HepG2 (cell line): Measurements from ENCODE around the gene PALM3. TPM values are rescaled to one million over a fixed set of nuclear protein-coding genes. Genes with fewer than 3 reads are reported as not detected.

Source experiments
- CREB3 ChIP-seq: sonication (generic); formaldehyde crosslinking; IDR thresholded peaks from 2 replicates; pipeline ENCODE4 v1.5.0; 2020; ENCODE audit warnings: missing genetic modification reagents
- GATAD1 ChIP-seq: IDR thresholded peaks from 2 replicates; pipeline ENCODE4 v1.6.1; 2016; ENCODE audit warnings: missing genetic modification reagents, missing compliant biosample characterization
- GATAD2A ChIP-seq: IDR thresholded peaks from 2 replicates; pipeline ENCODE4 v1.6.1; 2016
- HHEX ChIP-seq: IDR thresholded peaks from 2 replicates; pipeline ENCODE4 v1.6.1; 2016; ENCODE audit warnings: control low read depth
- HMGXB4 ChIP-seq, 2 experiments: sonication (generic) in 1 of 2; formaldehyde crosslinking in 1 of 2; IDR thresholded peaks; 2 replicates each; pipeline versions ENCODE4 v1.4.0 to v1.6.1; 2018 to 2020; ENCODE audit warnings: missing genetic modification reagents in 2 of 2, borderline replicate concordance in 1 of 2, low read depth in 1 of 2, mild to moderate bottlenecking in 1 of 2, missing biosample characterization in 1 of 2
- KDM5B ChIP-seq: sonication (generic); formaldehyde crosslinking; IDR thresholded peaks from 2 replicates; pipeline ENCODE4 v1.4.0; 2020; ENCODE audit warnings: missing genetic modification reagents, mild to moderate bottlenecking, borderline replicate concordance
- NONO ChIP-seq, 2 experiments: fragments of 450-650 bp in 1 of 2; sonication (generic) in 1 of 2; formaldehyde crosslinking in 1 of 2; IDR thresholded peaks in 1 of 2; conservative IDR thresholded peaks in 1 of 2; 2 replicates each; pipeline versions ENCODE4 v1.6.1 to v1.8.0; 2017 to 2022; ENCODE audit warnings: mild to moderate bottlenecking in 1 of 2, missing genetic modification reagents in 1 of 2, moderate library complexity in 1 of 2
- PHF20 ChIP-seq: sonication (generic); formaldehyde crosslinking; IDR thresholded peaks from 2 replicates; pipeline ENCODE4 v1.5.0; 2020; ENCODE audit warnings: mild to moderate bottlenecking, missing genetic modification reagents
- POLR2G ChIP-seq: fragments of 200-400 bp; formaldehyde crosslinking; IDR thresholded peaks from 2 replicates; pipeline ENCODE4 v1.6.1; 2018; ENCODE audit warnings: mild to moderate bottlenecking, low read depth, low read length, moderate library complexity
- PPARG ChIP-seq: conservative IDR thresholded peaks from 2 replicates; pipeline ENCODE4 v1.6.1; 2016; ENCODE audit warnings: missing biosample characterization, missing genetic modification reagents
- THAP11 ChIP-seq: IDR thresholded peaks from 2 replicates; pipeline ENCODE4 v1.6.1; 2016; ENCODE audit warnings: missing biosample characterization, missing genetic modification reagents
- ZBTB14 ChIP-seq: sonication (generic); formaldehyde crosslinking; IDR thresholded peaks from 2 replicates; pipeline ENCODE4 v1.4.0; 2020; ENCODE audit warnings: missing genetic modification reagents
- ZNF432 ChIP-seq: sonication (generic); formaldehyde crosslinking; IDR thresholded peaks from 2 replicates; pipeline ENCODE4 v1.5.0; 2020; ENCODE audit warnings: missing genetic modification reagents, mild to moderate bottlenecking, borderline replicate concordance
- ZNF784 ChIP-seq: sonication (generic); formaldehyde crosslinking; IDR thresholded peaks from 2 replicates; pipeline ENCODE4 v1.5.1; 2020; ENCODE audit warnings: missing genetic modification reagents, mild to moderate bottlenecking, borderline replicate concordance
- polyA plus RNA-seq, 8 experiments: library from polyadenylated mRNA; depleted of rRNA in 3 of 8; stranded (reverse) in 7 of 8; unstranded in 1 of 8; fragments of >200 nt; fragmentation: Illumina TruSeq in 4 of 8; extraction: Trizol in 4 of 8; gene quantifications; 2 replicates each; pipeline versions ENCODE4 v1.2.1 to v1.2.3, GENCODE V29; 2011 to 2016; ENCODE audit warnings: low read depth in 4 of 8, missing spikeins in 1 of 8, mixed read lengths in 1 of 8; ENCODE audit not compliant: insufficient read depth in 1 of 8
- total RNA-seq, 5 experiments: library from RNA; depleted of rRNA; stranded (reverse); fragments of >200 nt; fragmentation: Illumina TruSeq; extraction: Trizol; gene quantifications; 2 replicates each; pipeline ENCODE4 v1.2.3, GENCODE V29; 2016; ENCODE audit warnings: low read depth in 1 of 5
- TF ChIP-seq, protein P1 (sequence below): IDR thresholded peaks from 2 replicates; pipeline ENCODE4 v1.6.1; 2016; ENCODE audit warnings: low read depth
- TF ChIP-seq, protein P2 (sequence below): sonication (generic); formaldehyde crosslinking; IDR thresholded peaks from 2 replicates; pipeline ENCODE4 v1.4.0; 2020; ENCODE audit warnings: missing genetic modification reagents, borderline replicate concordance

The PALM3 gene
- total and polyA plus RNA-seq, 2 of the 13 experiments (the other 11 are each of a cell fraction or from before 2014, with no cell fraction given), result 0.79 to 2.4 TPM

DNA sequence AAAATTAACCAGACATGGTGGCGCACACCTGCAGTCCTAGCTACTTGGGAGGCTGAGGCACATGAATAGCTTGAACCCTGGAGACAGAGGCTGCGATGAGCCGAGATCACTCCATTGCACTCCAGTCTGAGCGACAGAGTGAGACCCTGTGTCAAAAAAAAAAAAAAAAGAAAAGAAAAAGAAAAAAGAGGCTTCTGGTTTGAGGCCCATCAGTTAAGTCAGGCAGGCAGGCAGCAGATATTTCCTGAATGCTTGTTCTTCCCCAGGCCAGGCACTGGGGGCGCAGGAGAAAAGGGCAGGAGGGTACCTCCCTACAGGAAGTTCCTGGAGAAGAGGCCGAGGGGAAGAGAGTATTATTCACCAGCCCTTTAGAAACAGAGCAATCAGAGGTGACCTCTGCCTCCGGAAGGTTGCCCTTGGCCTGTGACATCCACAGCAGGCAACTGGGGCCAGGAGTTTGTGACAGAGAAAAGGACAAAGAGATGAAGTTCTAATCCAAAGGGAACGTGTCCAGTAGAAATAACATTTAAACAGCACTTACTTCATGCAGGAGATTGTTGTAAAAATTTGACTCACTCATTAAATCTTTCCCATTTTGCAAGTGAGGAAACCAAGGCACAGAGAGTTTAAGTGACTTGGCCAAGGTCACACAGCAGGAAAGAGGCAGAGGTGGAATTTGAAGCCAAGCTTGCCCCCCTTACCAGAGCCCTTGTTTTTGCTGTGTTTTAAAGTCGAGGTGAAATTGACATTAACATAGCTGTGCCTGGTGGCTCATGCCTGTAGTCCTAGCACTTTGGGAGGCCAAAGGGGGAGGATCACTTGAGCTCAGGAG lies 38.3 kb downstream of the PALM3 start (continued):
- TF ChIP-seq NONO (IDR thresholded peaks at IDR 0.05) (no peak), NONO (CRISPR knock-in tag; conservative IDR thresholded peaks at IDR 0.05) (0 out of 2 replicates have a peak, but pooled peaks have one; percentile 23), HMGXB4 (CRISPR knock-in tag; IDR thresholded peaks at IDR 0.05; ENCODE audit: borderline replicate concordance in 1 of 2, low read depth in 1 of 2) (peak; percentile 65 to 74; a peak in 3 of 4 replicates), GATAD2A (CRISPR knock-in tag) (peak; percentile 49; the same call in 1 of the 2 replicates), ZNF432 (CRISPR knock-in tag) (no peak), KDM5B (no peak), CREB3 (CRISPR knock-in tag) (no peak), GATAD1 (CRISPR knock-in tag) (0 out of 2 replicates have a peak, but pooled peaks have one; percentile 25), THAP11 (CRISPR knock-in tag) (peak; percentile 78), ZNF784 (CRISPR knock-in tag) (0 out of 2 replicates have a peak, but pooled peaks have one; percentile 69), PPARG (CRISPR knock-in tag) (0 out of 2 replicates have a peak, but pooled peaks have one; percentile 26), PHF20 (CRISPR knock-in tag) (peak; percentile 60; the same call in 1 of the 2 replicates), POLR2G (0 out of 2 replicates have a peak, but pooled peaks have one; percentile 52), HHEX (CRISPR knock-in tag) (peak; percentile 42; the same call in 1 of the 2 replicates), ZBTB14 (CRISPR knock-in tag) (0 out of 2 replicates have a peak, but pooled peaks have one; percentile 31)
- TF ChIP-seq, protein P1, sequence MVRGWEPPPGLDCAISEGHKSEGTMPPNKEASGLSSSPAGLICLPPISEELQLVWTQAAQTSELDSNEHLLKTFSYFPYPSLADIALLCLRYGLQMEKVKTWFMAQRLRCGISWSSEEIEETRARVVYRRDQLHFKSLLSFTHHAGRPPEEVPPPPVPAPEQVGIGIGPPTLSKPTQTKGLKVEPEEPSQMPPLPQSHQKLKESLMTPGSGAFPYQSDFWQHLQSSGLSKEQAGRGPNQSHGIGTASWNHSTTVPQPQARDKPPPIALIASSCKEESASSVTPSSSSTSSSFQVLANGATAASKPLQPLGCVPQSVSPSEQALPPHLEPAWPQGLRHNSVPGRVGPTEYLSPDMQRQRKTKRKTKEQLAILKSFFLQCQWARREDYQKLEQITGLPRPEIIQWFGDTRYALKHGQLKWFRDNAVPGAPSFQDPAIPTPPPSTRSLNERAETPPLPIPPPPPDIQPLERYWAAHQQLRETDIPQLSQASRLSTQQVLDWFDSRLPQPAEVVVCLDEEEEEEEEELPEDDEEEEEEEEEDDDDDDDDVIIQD (CRISPR knock-in tag), result 0 out of 2 replicates have a peak, but pooled peaks have one; percentile 47
- TF ChIP-seq, protein P2, sequence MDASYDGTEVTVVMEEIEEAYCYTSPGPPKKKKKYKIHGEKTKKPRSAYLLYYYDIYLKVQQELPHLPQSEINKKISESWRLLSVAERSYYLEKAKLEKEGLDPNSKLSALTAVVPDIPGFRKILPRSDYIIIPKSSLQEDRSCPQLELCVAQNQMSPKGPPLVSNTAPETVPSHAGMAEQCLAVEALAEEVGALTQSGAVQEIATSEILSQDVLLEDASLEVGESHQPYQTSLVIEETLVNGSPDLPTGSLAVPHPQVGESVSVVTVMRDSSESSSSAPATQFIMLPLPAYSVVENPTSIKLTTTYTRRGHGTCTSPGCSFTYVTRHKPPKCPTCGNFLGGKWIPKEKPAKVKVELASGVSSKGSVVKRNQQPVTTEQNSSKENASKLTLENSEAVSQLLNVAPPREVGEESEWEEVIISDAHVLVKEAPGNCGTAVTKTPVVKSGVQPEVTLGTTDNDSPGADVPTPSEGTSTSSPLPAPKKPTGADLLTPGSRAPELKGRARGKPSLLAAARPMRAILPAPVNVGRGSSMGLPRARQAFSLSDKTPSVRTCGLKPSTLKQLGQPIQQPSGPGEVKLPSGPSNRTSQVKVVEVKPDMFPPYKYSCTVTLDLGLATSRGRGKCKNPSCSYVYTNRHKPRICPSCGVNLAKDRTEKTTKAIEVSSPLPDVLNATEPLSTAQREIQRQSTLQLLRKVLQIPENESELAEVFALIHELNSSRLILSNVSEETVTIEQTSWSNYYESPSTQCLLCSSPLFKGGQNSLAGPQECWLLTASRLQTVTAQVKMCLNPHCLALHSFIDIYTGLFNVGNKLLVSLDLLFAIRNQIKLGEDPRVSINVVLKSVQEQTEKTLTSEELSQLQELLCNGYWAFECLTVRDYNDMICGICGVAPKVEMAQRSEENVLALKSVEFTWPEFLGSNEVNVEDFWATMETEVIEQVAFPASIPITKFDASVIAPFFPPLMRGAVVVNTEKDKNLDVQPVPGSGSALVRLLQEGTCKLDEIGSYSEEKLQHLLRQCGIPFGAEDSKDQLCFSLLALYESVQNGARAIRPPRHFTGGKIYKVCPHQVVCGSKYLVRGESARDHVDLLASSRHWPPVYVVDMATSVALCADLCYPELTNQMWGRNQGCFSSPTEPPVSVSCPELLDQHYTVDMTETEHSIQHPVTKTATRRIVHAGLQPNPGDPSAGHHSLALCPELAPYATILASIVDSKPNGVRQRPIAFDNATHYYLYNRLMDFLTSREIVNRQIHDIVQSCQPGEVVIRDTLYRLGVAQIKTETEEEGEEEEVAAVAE (CRISPR knock-in tag), result 0 out of 2 replicates have a peak, but pooled peaks have one; percentile 40
